Fibroblast of lung (primary cell): Measurements from ENCODE around the gene GOLT1B. TPM values are rescaled to one million over a fixed set of nuclear protein-coding genes. Genes with fewer than 3 reads are reported as not detected.

ENCODE experiments used
- DNase-seq, 2 donors: peaks; one replicate each; pipeline versions ENCODE4 v3.0.0 to v3.0.0-alpha.2; 2010; ENCODE audit warnings: low read depth in 2 of 2
- H2AFZ ChIP-seq: 2 replicates; pipeline ENCODE4 v1.5.1; 2012; ENCODE audit warnings: low read length, control low read depth, inconsistent platforms
- H3K27ac ChIP-seq: 2 replicates; pipeline ENCODE4 v1.5.1; 2011; ENCODE audit warnings: low read length, control low read depth; ENCODE audit not compliant: insufficient read depth
- H3K27me3 ChIP-seq: 2 replicates; pipeline ENCODE4 v1.5.1; 2011; ENCODE audit warnings: mild to moderate bottlenecking, low read length; ENCODE audit not compliant: control insufficient read depth, insufficient read depth
- H3K36me3 ChIP-seq: 2 replicates; pipeline ENCODE4 v1.5.1; 2011; ENCODE audit warnings: low read length; ENCODE audit not compliant: control insufficient read depth, insufficient read depth
- H3K4me1 ChIP-seq: 2 replicates; pipeline ENCODE4 v1.5.1; 2011; ENCODE audit warnings: low read length; ENCODE audit not compliant: control insufficient read depth, insufficient read depth; ENCODE audit errors: extremely low read depth
- H3K4me2 ChIP-seq: 2 replicates; pipeline ENCODE4 v1.5.1; 2011; ENCODE audit warnings: low read length, control low read depth; ENCODE audit not compliant: insufficient read depth; ENCODE audit errors: extremely low read depth
- H3K4me3 ChIP-seq, 4 experiments: fragments of 200-600 bp in 1 of 4; sonication (generic) in 1 of 4; replicated peaks in 1 of 4; 2 replicates each; pipeline ENCODE4 v1.5.1; 2011 to 2016; ENCODE audit warnings: low read length in 4 of 4, low read depth in 3 of 4, mild to moderate bottlenecking in 3 of 4, control low read depth in 2 of 4, inconsistent platforms in 1 of 4, mixed read lengths in 1 of 4; ENCODE audit not compliant: insufficient read depth in 1 of 4; ENCODE audit errors: control extremely low read depth in 1 of 4
- H3K79me2 ChIP-seq: 2 replicates; pipeline ENCODE4 v1.5.1; 2012; ENCODE audit warnings: mild to moderate bottlenecking, low read length, inconsistent platforms; ENCODE audit not compliant: control insufficient read depth, insufficient read depth
- H3K9ac ChIP-seq: 2 replicates; pipeline ENCODE4 v1.5.1; 2011; ENCODE audit warnings: mild to moderate bottlenecking, low read length, control low read depth; ENCODE audit not compliant: insufficient read depth
- H3K9me3 ChIP-seq: 2 replicates; pipeline ENCODE4 v1.5.1; 2012; ENCODE audit warnings: low read depth, low read length; ENCODE audit not compliant: control insufficient read depth, insufficient read depth
- H4K20me1 ChIP-seq: 2 replicates; pipeline ENCODE4 v1.5.1; 2011; ENCODE audit warnings: low read length; ENCODE audit not compliant: control insufficient read depth, insufficient read depth; ENCODE audit errors: extremely low read depth
- EZH2 ChIP-seq: IDR thresholded peaks from 2 replicates; pipeline ENCODE4 v1.5.1; 2012; ENCODE audit warnings: low read length, control low read depth, mild to moderate bottlenecking; ENCODE audit errors: missing control alignments
- polyA plus RNA-seq, 2 donors: library from polyadenylated mRNA; depleted of rRNA in 1 of 2; stranded (reverse) in 1 of 2; unstranded in 1 of 2; fragments of >200 nt; gene quantifications; 2 replicates each; pipeline ENCODE4 v1.2.1, GENCODE V29; 2011 to 2012; ENCODE audit warnings: missing spikeins in 1 of 2
- total RNA-seq: library from RNA; depleted of rRNA; stranded (reverse); fragments of >200 nt; gene quantifications from 2 replicates; pipeline ENCODE4 v1.2.1, GENCODE V29; 2014
- TF ChIP-seq, protein P1 (sequence below), 2 donors: IDR thresholded peaks in 1 of 2; conservative IDR thresholded peaks in 1 of 2; 1 replicate in 1 of 2; 2 replicates in 1 of 2; pipeline ENCODE4 v1.5.1; 2011 to 2012; ENCODE audit warnings: low read length in 2 of 2, control low read depth in 1 of 2, inconsistent platforms in 1 of 2, low read depth in 1 of 2, mild to moderate bottlenecking in 1 of 2

Gene GOLT1B
- total and polyA plus RNA-seq, 2 donors (not counting 1 experiment from before 2014, with no cell fraction given) = 41.3 to 56.8 TPM

GRCh38 chr12:21471294-21471693 lies 30.3 kb upstream of the GOLT1B start:
- Histone ChIP-seq H2AFZ (no peak overlapping the region), H3K9me3 (no peaks in the 10 kb centered on the region), H3K27me3 (no peaks in the 10 kb centered on the region), H4K20me1 (no peaks in the 10 kb centered on the region), H3K79me2 (no peaks in the 10 kb centered on the region), H3K27ac (no peak overlapping the region), H3K4me2 (no peak overlapping the region), H3K4me1 (no peaks in the 10 kb centered on the region), H3K4me3 (no peak overlapping the region), H3K9ac (no peak overlapping the region), H3K36me3 (peaks cover 3% of the 10 kb centered on the region)
- no peak for DNase-seq
- no peak for TF ChIP-seq EZH2
- TF ChIP-seq, protein P1, sequence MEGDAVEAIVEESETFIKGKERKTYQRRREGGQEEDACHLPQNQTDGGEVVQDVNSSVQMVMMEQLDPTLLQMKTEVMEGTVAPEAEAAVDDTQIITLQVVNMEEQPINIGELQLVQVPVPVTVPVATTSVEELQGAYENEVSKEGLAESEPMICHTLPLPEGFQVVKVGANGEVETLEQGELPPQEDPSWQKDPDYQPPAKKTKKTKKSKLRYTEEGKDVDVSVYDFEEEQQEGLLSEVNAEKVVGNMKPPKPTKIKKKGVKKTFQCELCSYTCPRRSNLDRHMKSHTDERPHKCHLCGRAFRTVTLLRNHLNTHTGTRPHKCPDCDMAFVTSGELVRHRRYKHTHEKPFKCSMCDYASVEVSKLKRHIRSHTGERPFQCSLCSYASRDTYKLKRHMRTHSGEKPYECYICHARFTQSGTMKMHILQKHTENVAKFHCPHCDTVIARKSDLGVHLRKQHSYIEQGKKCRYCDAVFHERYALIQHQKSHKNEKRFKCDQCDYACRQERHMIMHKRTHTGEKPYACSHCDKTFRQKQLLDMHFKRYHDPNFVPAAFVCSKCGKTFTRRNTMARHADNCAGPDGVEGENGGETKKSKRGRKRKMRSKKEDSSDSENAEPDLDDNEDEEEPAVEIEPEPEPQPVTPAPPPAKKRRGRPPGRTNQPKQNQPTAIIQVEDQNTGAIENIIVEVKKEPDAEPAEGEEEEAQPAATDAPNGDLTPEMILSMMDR (conservative IDR thresholded peaks at IDR 0.05 in 1 of 2, IDR thresholded peaks at IDR 0.05 in 1 of 2; ENCODE audit: low read depth in 1 of 2, low read length in 2 of 2) = no peak

DNA sequence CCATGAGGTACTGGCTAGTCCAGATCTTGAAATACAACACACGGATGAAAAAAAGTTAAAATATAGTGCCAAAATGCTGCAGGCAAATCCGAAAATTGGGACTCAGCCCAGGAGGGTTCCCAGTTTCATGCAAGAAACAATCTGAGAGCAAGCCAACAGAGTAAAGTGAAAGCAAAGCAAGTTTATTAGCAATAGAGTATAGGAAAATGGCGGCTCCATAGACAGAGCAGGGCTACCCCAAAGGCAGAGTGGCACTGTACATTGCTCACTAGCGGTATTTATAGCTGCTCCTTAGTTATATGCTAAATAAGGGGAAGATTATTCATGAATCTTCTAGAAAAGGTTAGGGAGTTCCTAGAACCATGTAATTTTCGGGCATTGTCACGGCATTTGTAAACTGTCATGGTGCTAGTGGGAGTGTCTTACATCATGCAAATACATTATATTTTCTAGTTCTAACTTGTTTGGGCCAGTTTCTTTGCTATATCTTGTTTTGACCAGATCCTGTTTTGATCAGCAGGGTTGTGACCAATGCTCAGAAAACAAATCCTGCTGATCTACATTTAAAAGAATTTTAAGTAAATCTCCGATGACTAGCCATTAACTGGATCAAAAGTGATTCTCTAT lies 29.3 kb upstream of the GOLT1B start:
- DNase-seq = no peak
- Histone ChIP-seq H3K9ac (no peak overlapping the region), H3K4me2 (no peak overlapping the region), H3K27ac (no peak overlapping the region), H3K4me1 (no peaks in the 10 kb centered on the region), H3K4me3 (no peak overlapping the region), H4K20me1 (no peaks in the 10 kb centered on the region), H3K9me3 (no peaks in the 10 kb centered on the region), H3K36me3 (peaks cover 3% of the 10 kb centered on the region), H3K79me2 (no peaks in the 10 kb centered on the region), H3K27me3 (no peaks in the 10 kb centered on the region), H2AFZ (no peak overlapping the region)
- no peak for TF ChIP-seq EZH2
- TF ChIP-seq, protein P1 (conservative IDR thresholded peaks at IDR 0.05 in 1 of 2, IDR thresholded peaks at IDR 0.05 in 1 of 2; ENCODE audit: low read depth in 1 of 2, low read length in 2 of 2) = no peak

DNA sequence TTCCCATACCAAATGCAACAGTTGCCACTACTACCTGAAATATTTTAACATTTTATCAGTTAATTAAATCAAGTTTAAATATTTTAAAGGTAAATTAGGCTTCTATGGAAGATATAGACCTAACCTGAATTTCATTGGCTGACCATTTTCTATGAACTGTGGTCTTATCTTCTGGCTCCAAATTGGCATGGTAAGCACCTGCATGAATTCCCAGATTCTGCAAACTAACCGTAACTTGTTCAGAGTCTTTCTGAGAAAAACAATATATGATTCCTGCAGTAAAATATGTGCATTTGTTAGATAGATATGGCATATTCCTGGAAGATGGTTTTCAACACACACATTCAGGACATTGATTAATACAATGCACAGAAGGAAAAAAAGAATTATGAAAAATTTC lies 26.0 kb upstream of the GOLT1B start:
- no peaks in the 10 kb centered on the region for H3K27me3 ChIP-seq
- H3K9me3 ChIP-seq = no peaks in the 10 kb centered on the region
- H3K4me3 ChIP-seq = no peak overlapping the region
- H2AFZ ChIP-seq = no peak overlapping the region
- H3K36me3 ChIP-seq = peaks cover 8% of the 10 kb centered on the region
- H3K27ac ChIP-seq = no peak overlapping the region
- H3K9ac ChIP-seq = no peak overlapping the region
- no peaks in the 10 kb centered on the region for H4K20me1 ChIP-seq
- H3K79me2 ChIP-seq = no peaks in the 10 kb centered on the region
- no peak overlapping the region for H3K4me2 ChIP-seq
- H3K4me1 ChIP-seq = no peaks in the 10 kb centered on the region
- DNase-seq = no peak
- no peak for TF ChIP-seq EZH2
- TF ChIP-seq, protein P1 (conservative IDR thresholded peaks at IDR 0.05 in 1 of 2, IDR thresholded peaks at IDR 0.05 in 1 of 2; ENCODE audit: low read depth in 1 of 2, low read length in 2 of 2) = no peak
